Vagina (tissue), 2 donors: Measurements from ENCODE around the gene ZNF280B.

Experiments
- POLR2A ChIP-seq, 2 donors: fragments of 450-650 bp; IDR thresholded peaks; one replicate each; pipeline ENCODE4 v1.6.1; 2017; ENCODE audit warnings: antibody characterized with exemption in 2 of 2, mild to moderate bottlenecking in 2 of 2, moderate library complexity in 2 of 2
- TF ChIP-seq, protein P1 (sequence below), 3 experiments: fragments of 450-650 bp in 2 of 3; fragments of 200-600 bp in 1 of 3; sonication (generic) in 1 of 3; IDR thresholded peaks; one replicate each; pipeline ENCODE4 v1.5.1; 2017 to 2019; ENCODE audit warnings: antibody characterized with exemption in 3 of 3, mild to moderate bottlenecking in 2 of 3, moderate library complexity in 2 of 3

DNA sequence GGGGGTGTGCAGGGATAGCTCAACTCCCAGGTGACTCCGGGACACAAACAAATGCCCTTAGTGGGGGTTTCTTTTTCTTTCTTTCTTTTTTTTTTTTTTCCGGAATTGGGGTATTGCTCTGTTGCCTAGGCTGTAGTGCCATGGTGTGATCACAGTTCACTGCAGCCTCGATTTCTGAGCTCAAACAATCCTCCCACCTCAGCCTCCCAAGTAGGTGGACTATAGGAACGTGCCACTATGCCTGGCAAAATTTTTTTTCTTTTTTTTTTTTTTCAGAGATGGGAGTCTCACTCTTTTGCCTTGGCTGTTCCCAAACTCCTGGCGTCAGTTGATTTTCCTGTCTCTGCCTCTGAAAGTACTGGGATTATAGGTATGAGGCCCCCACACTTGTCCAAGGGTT lies 25.3 kb upstream of the ZNF280B start:
- TF ChIP-seq, protein P1, sequence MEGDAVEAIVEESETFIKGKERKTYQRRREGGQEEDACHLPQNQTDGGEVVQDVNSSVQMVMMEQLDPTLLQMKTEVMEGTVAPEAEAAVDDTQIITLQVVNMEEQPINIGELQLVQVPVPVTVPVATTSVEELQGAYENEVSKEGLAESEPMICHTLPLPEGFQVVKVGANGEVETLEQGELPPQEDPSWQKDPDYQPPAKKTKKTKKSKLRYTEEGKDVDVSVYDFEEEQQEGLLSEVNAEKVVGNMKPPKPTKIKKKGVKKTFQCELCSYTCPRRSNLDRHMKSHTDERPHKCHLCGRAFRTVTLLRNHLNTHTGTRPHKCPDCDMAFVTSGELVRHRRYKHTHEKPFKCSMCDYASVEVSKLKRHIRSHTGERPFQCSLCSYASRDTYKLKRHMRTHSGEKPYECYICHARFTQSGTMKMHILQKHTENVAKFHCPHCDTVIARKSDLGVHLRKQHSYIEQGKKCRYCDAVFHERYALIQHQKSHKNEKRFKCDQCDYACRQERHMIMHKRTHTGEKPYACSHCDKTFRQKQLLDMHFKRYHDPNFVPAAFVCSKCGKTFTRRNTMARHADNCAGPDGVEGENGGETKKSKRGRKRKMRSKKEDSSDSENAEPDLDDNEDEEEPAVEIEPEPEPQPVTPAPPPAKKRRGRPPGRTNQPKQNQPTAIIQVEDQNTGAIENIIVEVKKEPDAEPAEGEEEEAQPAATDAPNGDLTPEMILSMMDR (IDR thresholded peaks at IDR 0.05): no peak
- no peak for TF ChIP-seq POLR2A (IDR thresholded peaks at IDR 0.05)
